T-helper 1 cell treated with Interleukin-12 subunit alpha and Interleukin-12 subunit beta and Interleukin-4 antibody, amounts not matched to agents 30 ng/mL and 1 ng/mL, for 36 hours (primary cell): ENCODE measurements around the gene KMT2A. TPM values are rescaled to one million over a fixed set of nuclear protein-coding genes. Genes with fewer than 3 reads are reported as not detected.

Experiments
- intact Hi-C: fragments of 100-400 bp; cut with micrococcal nuclease; formaldehyde crosslinking; loops from one replicate; pipeline ENCODE4 v1.15.1; 2024
- total RNA-seq: library from RNA; stranded (reverse); gene quantifications from 2 replicates; pipeline ENCODE4 v1.2.3, GENCODE V29; 2022

Gene KMT2A
- total RNA-seq, 1 donor from 2014 or later = 158 TPM

- intact Hi-C loops = loop anchor here (1.0 kb wide), 2 partner anchors 35 to 130 kb away; partner anchors contain the start of gene ATP5MG
Observed at GRCh38 chr11:118530683-118531596, 94.6 kb downstream of the KMT2A start, which contains the start of gene TMEM25. Gene TMEM25, plus strand, starts transcription at chr11:118531192. Its CDS starts 610 bp downstream, at chr11:118531802.

GRCh38 chr11:118531597-118532084 lies 95.3 kb downstream of the KMT2A start:
- intact Hi-C loops = loop anchor here (1.0 kb wide), 2 partner anchors 35 to 130 kb away; partner anchors contain the start of gene ATP5MG

- intact Hi-C loops = no loop called here
Observed at GRCh38 chr11:118532091-118532490, 95.8 kb downstream of the KMT2A start.

- intact Hi-C loops = no loop called here
Observed at GRCh38 chr11:118532852-118533768, 96.8 kb downstream of the KMT2A start.

- intact Hi-C loops = no loop called here
Observed at GRCh38 chr11:118533769-118534729, 97.8 kb downstream of the KMT2A start.

GRCh38 chr11:118535261-118535660 lies 99.0 kb downstream of the KMT2A start:
- intact Hi-C loops = no loop called here

GRCh38 chr11:118536726-118537125 lies 100.4 kb downstream of the KMT2A start:
- intact Hi-C loops = loop anchor here (1.0 kb wide), 1 partner anchor 47 kb away; no protein-coding TSS in a partner anchor

- intact Hi-C loops = no loop called here
Observed at GRCh38 chr11:118537409-118537980, 101.2 kb downstream of the KMT2A start.

GRCh38 chr11:118544010-118544646 lies 107.8 kb downstream of the KMT2A start:
- intact Hi-C loops = no loop called here

- intact Hi-C loops = no loop called here
Observed at GRCh38 chr11:118544647-118545010, 108.3 kb downstream of the KMT2A start.

- intact Hi-C loops = no loop called here
Observed at GRCh38 chr11:118545533-118545932, 109.2 kb downstream of the KMT2A start.

GRCh38 chr11:118547132-118547531 lies 110.8 kb downstream of the KMT2A start:
- intact Hi-C loops = no loop called here

GRCh38 chr11:118552341-118552740 lies 116.0 kb downstream of the KMT2A start:
- intact Hi-C loops = no loop called here

GRCh38 chr11:118560806-118561205 lies 124.5 kb downstream of the KMT2A start:
- intact Hi-C loops = no loop called here

GRCh38 chr11:118565051-118565450 lies 128.8 kb downstream of the KMT2A start:
- intact Hi-C loops = loop anchor here (1.0 to 5.0 kb wide), 2 partner anchors 8 to 53 kb away; no protein-coding TSS in a partner anchor

GRCh38 chr11:118569670-118570069 lies 133.4 kb downstream of the KMT2A start:
- intact Hi-C loops = loop anchor here (5.0 kb wide), 6 partner anchors 57 to 1337 kb away; partner anchors contain the start of genes CENATAC, DDX6, PCSK7 and RNF214

- intact Hi-C loops = loop anchor here (5.0 kb wide), 5 partner anchors 222 to 1338 kb away; partner anchors contain the start of genes CENATAC, DDX6, PCSK7 and RNF214
Observed at GRCh38 chr11:118570787-118571186, 134.5 kb downstream of the KMT2A start.

- intact Hi-C loops = loop anchor here (1.0 to 5.0 kb wide), 10 partner anchors 35 to 1339 kb away; partner anchors contain the start of genes CENATAC, DDX6, PCSK7 and PHLDB1
Observed at GRCh38 chr11:118571701-118572060, 135.4 kb downstream of the KMT2A start.
